ENCODE measurements around the gene CCDC9B.

- TF ChIP-seq, protein P1, sequence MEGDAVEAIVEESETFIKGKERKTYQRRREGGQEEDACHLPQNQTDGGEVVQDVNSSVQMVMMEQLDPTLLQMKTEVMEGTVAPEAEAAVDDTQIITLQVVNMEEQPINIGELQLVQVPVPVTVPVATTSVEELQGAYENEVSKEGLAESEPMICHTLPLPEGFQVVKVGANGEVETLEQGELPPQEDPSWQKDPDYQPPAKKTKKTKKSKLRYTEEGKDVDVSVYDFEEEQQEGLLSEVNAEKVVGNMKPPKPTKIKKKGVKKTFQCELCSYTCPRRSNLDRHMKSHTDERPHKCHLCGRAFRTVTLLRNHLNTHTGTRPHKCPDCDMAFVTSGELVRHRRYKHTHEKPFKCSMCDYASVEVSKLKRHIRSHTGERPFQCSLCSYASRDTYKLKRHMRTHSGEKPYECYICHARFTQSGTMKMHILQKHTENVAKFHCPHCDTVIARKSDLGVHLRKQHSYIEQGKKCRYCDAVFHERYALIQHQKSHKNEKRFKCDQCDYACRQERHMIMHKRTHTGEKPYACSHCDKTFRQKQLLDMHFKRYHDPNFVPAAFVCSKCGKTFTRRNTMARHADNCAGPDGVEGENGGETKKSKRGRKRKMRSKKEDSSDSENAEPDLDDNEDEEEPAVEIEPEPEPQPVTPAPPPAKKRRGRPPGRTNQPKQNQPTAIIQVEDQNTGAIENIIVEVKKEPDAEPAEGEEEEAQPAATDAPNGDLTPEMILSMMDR (conservative IDR thresholded peaks at IDR 0.05; ENCODE audit: low read depth, low read length) = no peak
- TF ChIP-seq EZH2 (IDR thresholded peaks at IDR 0.05; ENCODE audit: low read length, unreplicated experiment) = no peak
Measured at GRCh38 chr15:40335938-40336743, 4.6 kb downstream of the CCDC9B start.
